Upper lobe of left lung (tissue), 6 donors: ENCODE measurements around the gene STXBP6. TPM values are rescaled to one million over a fixed set of nuclear protein-coding genes. Genes with fewer than 3 reads are reported as not detected.
"Not testable (repeated sequence)": the region's sequence is repeated elsewhere in the genome, so short reads cannot be mapped to it uniquely, and the experiment has no call there.

Source experiments
- ATAC-seq, 2 donors: fragments of 200-7000 bp; cut with Tn5 transposase; one replicate each; pipeline ENCODE4 v1.9.1; 2022; ENCODE audit warnings: mild to moderate bottlenecking in 2 of 2, moderate library complexity in 2 of 2; ENCODE audit not compliant: low FRiP score in 2 of 2
- DNase-seq, 2 donors: peaks; one replicate each; pipeline ENCODE4 v3.0.0-alpha.2; 2019 to 2020
- H3K27ac ChIP-seq, 4 donors: fragments of 200-600 bp; sonication (generic); one replicate each; pipeline ENCODE4 v1.5.1; 2016 to 2019
- H3K27me3 ChIP-seq, 4 donors: fragments of 200-600 bp; sonication (generic); one replicate each; pipeline ENCODE4 v1.5.1; 2017 to 2019
- H3K36me3 ChIP-seq, 4 donors: fragments of 200-600 bp; sonication (generic); one replicate each; pipeline ENCODE4 v1.5.1; 2016 to 2019
- H3K4me1 ChIP-seq, 4 donors: fragments of 200-600 bp; sonication (generic); one replicate each; pipeline ENCODE4 v1.5.1; 2018 to 2019
- H3K4me3 ChIP-seq, 4 donors: fragments of 200-600 bp; sonication (generic); one replicate each; pipeline ENCODE4 v1.5.1; 2017 to 2019; ENCODE audit warnings: mild to moderate bottlenecking in 2 of 4, moderate library complexity in 1 of 4
- H3K9me3 ChIP-seq, 4 donors: fragments of 200-600 bp; sonication (generic); one replicate each; pipeline ENCODE4 v1.5.1; 2018 to 2019
- EP300 ChIP-seq, 4 donors: sonication (generic); formaldehyde crosslinking; IDR thresholded peaks; one replicate each; pipeline ENCODE4 v1.5.1; 2017; ENCODE audit warnings: antibody characterized with exemption in 4 of 4, control low read depth in 2 of 4
- POLR2A ChIP-seq, 4 donors: fragments of 450-650 bp; IDR thresholded peaks; one replicate each; pipeline ENCODE4 v1.5.1; 2016 to 2017; ENCODE audit warnings: antibody characterized with exemption in 4 of 4, mild to moderate bottlenecking in 2 of 4
- POLR2AphosphoS5 ChIP-seq, 2 donors: sonication (generic); formaldehyde crosslinking; IDR thresholded peaks; one replicate each; pipeline ENCODE4 v1.5.1; 2017; ENCODE audit warnings: antibody characterized with exemption in 2 of 2
- WGBS, 2 donors: methylation state at CpG; one replicate each; pipeline ENCODE4 v1.1.5; 2017 to 2018; 5-methylcytosine and 5-hydroxymethylcytosine counted together
- total RNA-seq, 6 donors: library from RNA; depleted of rRNA in 4 of 6; stranded (reverse); fragments of >200 nt in 4 of 6; gene quantifications; one replicate each; pipeline versions ENCODE4 v1.1.0 to v1.2.1, GENCODE V29; 2016 to 2021
- TF ChIP-seq, protein P1 (sequence below), 6 experiments: fragments of 450-650 bp in 4 of 6; fragments of 200-600 bp in 2 of 6; sonication (generic) in 2 of 6; IDR thresholded peaks; one replicate each; pipeline ENCODE4 v1.5.1; 2016 to 2019; ENCODE audit warnings: antibody characterized with exemption in 6 of 6
- donor health status: DM: no; HTN: no; CAD: no; lungs with moderate emphysema.
- donor health status: DM: no; HTN: yes; CAD: no; lungs with severe emphysema.

The STXBP6 gene
- total RNA-seq, 6 donors from 2014 or later = 13.6 to 38.3 (median 23.7) TPM

DNA sequence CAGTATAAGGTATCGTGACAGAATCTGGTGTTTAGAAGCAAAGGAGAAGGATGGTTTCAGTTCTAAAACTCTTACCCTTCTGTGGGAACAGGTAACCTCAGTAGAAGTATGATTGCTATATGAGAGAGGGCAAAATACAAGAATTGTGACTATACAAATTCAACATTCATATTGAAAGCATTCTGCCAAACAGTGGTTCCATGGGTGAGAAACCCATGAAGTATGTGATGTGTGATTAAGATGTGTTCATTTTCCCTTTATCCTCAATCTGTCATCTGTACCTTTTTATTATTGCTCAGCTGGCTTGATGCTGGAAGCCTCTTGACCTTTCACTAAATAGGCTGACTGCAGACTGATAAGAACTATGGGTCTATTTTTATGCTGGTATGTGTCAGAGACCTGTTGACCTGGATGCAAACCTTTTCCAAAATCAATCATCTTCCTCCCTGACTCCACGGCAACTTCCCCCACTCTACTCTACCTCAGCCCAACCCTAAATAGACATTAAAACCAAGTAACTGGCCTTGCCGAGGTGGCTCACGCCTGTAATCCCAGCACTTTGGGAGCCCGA is 109.6 kb downstream of the STXBP6 start:
- H3K4me3 ChIP-seq = no peak overlapping the region
- no peak for DNase-seq
- ATAC-seq = no peak
- H3K9me3 ChIP-seq = no peaks in the 10 kb centered on the region
- H3K4me1 ChIP-seq = peaks cover 0 to 5% (median 1%) of the 10 kb centered on the region in 4 donors
- H3K27ac ChIP-seq = no peak overlapping the region
- 88 to 91% methylated on average over 5 of the region's 5 CpGs for WGBS, 2 donors
- H3K27me3 ChIP-seq = no peaks in the 10 kb centered on the region
- H3K36me3 ChIP-seq = peaks cover 0 to 3% (median 0%) of the 10 kb centered on the region in 4 donors
- TF ChIP-seq POLR2A (IDR thresholded peaks at IDR 0.05) (no peak), EP300 (IDR thresholded peaks at IDR 0.05) (no peak), POLR2AphosphoS5 (IDR thresholded peaks at IDR 0.05) (no peak)
- TF ChIP-seq, protein P1, sequence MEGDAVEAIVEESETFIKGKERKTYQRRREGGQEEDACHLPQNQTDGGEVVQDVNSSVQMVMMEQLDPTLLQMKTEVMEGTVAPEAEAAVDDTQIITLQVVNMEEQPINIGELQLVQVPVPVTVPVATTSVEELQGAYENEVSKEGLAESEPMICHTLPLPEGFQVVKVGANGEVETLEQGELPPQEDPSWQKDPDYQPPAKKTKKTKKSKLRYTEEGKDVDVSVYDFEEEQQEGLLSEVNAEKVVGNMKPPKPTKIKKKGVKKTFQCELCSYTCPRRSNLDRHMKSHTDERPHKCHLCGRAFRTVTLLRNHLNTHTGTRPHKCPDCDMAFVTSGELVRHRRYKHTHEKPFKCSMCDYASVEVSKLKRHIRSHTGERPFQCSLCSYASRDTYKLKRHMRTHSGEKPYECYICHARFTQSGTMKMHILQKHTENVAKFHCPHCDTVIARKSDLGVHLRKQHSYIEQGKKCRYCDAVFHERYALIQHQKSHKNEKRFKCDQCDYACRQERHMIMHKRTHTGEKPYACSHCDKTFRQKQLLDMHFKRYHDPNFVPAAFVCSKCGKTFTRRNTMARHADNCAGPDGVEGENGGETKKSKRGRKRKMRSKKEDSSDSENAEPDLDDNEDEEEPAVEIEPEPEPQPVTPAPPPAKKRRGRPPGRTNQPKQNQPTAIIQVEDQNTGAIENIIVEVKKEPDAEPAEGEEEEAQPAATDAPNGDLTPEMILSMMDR (IDR thresholded peaks at IDR 0.05) = no peak

DNA sequence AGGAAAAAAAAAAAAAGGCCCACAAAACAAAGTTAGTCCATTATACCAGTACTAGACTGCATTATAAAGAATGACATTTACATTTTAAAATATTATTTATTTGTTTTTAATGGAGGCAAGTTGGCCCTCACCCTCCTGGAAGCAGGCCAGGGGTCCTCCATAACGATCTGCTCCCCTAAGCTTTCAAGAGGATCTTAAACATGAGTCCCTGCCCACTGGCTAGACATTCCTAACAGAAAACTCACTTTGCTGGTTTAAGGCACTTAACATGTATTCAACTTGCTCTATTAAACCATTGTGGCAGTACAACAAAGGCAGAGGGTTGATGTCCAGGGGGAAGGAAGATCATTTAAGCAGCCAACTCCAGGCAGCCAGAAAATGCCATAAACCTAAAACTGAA is 111.4 kb downstream of the STXBP6 start:
- no peak for ATAC-seq
- 24 to 37% methylated on average over 1 of the region's 1 CpG for WGBS, 2 donors
- H3K36me3 ChIP-seq = peaks cover 0 to 3% (median 0%) of the 10 kb centered on the region in 4 donors
- no peaks in the 10 kb centered on the region for H3K9me3 ChIP-seq
- TF ChIP-seq, protein P1 (IDR thresholded peaks at IDR 0.05) = no peak
- no peak for TF ChIP-seq EP300 (IDR thresholded peaks at IDR 0.05)
- no peak for TF ChIP-seq POLR2AphosphoS5 (IDR thresholded peaks at IDR 0.05)
- no peak for TF ChIP-seq POLR2A (IDR thresholded peaks at IDR 0.05)
- H3K27me3 ChIP-seq = no peaks in the 10 kb centered on the region
- H3K27ac ChIP-seq = no peak overlapping the region
- no peak overlapping the region for H3K4me3 ChIP-seq
- no peak for DNase-seq
- peaks cover 0 to 2% (median 0%) of the 10 kb centered on the region in 4 donors for H3K4me1 ChIP-seq

DNA sequence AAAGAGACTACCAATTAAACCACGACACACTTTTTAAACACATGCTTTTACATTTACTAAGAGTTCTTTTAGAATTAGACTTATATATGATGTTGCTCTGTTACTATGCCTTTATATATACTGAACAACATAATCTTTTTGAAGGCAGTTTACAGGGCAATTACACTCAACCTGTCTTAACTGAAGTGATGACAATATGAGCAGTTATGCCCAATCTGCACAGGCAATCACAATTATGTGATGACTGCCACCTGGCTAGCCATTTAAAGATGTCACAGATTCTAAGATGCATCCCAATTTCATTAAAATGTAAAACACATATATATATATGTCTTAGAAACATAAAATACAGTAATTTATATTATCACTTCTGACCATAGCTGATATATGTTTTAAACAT is 112.6 kb downstream of the STXBP6 start:
- WGBS, 2 donors = 93 to 98% methylated on average over 1 of the region's 1 CpG
- Histone ChIP-seq H3K36me3 (peaks cover 0 to 3% (median 0%) of the 10 kb centered on the region in 4 donors), H3K4me1 (peaks cover 0 to 2% (median 0%) of the 10 kb centered on the region in 4 donors), H3K9me3 (no peaks in the 10 kb centered on the region), H3K27me3 (no peaks in the 10 kb centered on the region), H3K27ac (no peak overlapping the region), H3K4me3 (no peak overlapping the region)
- no peak for ATAC-seq
- DNase-seq = no peak
- TF ChIP-seq, protein P1 (IDR thresholded peaks at IDR 0.05) = no peak
- TF ChIP-seq POLR2A (IDR thresholded peaks at IDR 0.05) = no peak

DNA sequence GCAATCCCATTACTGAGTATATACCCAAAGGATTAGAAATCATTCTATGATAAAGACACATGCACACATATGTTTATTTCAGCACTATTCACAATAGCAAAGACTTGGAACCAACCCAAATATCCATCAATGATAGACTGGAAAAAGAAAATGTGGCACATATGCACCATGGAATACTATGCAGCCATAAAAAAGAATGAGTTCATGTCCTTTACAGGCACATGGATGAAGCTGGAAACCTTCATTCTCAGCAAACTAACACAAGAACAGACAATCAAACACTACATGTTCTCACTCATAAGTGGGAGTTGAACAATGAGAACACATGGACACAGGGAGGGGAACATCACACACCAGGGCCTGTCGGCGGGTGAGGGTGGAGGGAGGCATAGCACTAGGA is 113.2 kb downstream of the STXBP6 start:
- ATAC-seq, H3K9me3 ChIP-seq, H3K36me3 ChIP-seq, H3K27me3 ChIP-seq, H3K4me1 ChIP-seq, H3K4me3 ChIP-seq, DNase-seq, H3K27ac ChIP-seq: not testable (repeated sequence)
- WGBS, 2 donors = 96 to 97% methylated on average over 2 of the region's 2 CpGs

DNA sequence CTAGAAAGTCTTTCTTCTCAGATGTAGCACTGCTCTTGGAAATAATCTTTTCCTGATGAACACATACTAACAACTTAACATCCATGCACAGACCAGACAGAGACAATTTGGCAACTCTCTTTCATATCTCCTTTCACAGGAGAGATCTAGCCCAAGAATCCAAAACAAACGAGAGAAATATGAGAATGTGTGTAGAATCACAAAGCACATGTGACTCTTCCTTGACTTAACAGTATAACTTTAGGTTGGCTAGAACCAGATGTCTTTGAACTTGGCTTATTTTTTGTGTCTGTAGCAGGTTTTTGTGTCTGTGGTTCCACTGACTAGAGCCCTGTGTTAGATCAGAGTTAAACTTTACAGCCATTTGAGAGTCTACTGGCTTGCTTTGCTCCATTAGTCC is 114.2 kb downstream of the STXBP6 start:
- no peaks in the 10 kb centered on the region for H3K9me3 ChIP-seq
- no peak overlapping the region for H3K4me3 ChIP-seq
- TF ChIP-seq, protein P1 (IDR thresholded peaks at IDR 0.05) = no peak
- no peak for TF ChIP-seq POLR2A (IDR thresholded peaks at IDR 0.05)
- TF ChIP-seq EP300 (IDR thresholded peaks at IDR 0.05) = no peak
- no peaks in the 10 kb centered on the region for H3K27me3 ChIP-seq
- peak overlapping the region in 1 of 4 donors; percentile 17 for H3K27ac ChIP-seq
- 36 to 56% methylated on average over 1 of the region's 1 CpG for WGBS, 2 donors
- no peaks in the 10 kb centered on the region for H3K36me3 ChIP-seq
- peaks cover 0 to 2% (median 0%) of the 10 kb centered on the region in 4 donors for H3K4me1 ChIP-seq
- DNase-seq = no peak
- no peak for ATAC-seq
